Muscle of back (tissue), 11 donors: ENCODE measurements around the gene DNAJC30. TPM values are rescaled to one million over a fixed set of nuclear protein-coding genes. Genes with fewer than 3 reads are reported as not detected.
"Not testable (repeated sequence)": the region's sequence is repeated elsewhere in the genome, so short reads cannot be mapped to it uniquely, and the experiment has no call there.

ENCODE experiments used
- DNase-seq, 3 donors: peaks; one replicate each; pipeline versions ENCODE4 v3.0.0 to v3.0.0-alpha.2; 2013
- polyA plus RNA-seq, 10 donors: library from polyadenylated mRNA; unstranded; fragments of 120-200 nt; gene quantifications; one replicate each; pipeline ENCODE4 v1.2.1, GENCODE V29; 2013; ENCODE audit not compliant: insufficient read length in 10 of 10

DNAJC30 gene
- polyA plus RNA-seq, 10 donors, result 5.6 to 7.4 (median 6.6) TPM

GRCh38 chr7:73685311-73685710, 2.1 kb upstream of the DNAJC30 start:
- DNase-seq, result no peak

DNA sequence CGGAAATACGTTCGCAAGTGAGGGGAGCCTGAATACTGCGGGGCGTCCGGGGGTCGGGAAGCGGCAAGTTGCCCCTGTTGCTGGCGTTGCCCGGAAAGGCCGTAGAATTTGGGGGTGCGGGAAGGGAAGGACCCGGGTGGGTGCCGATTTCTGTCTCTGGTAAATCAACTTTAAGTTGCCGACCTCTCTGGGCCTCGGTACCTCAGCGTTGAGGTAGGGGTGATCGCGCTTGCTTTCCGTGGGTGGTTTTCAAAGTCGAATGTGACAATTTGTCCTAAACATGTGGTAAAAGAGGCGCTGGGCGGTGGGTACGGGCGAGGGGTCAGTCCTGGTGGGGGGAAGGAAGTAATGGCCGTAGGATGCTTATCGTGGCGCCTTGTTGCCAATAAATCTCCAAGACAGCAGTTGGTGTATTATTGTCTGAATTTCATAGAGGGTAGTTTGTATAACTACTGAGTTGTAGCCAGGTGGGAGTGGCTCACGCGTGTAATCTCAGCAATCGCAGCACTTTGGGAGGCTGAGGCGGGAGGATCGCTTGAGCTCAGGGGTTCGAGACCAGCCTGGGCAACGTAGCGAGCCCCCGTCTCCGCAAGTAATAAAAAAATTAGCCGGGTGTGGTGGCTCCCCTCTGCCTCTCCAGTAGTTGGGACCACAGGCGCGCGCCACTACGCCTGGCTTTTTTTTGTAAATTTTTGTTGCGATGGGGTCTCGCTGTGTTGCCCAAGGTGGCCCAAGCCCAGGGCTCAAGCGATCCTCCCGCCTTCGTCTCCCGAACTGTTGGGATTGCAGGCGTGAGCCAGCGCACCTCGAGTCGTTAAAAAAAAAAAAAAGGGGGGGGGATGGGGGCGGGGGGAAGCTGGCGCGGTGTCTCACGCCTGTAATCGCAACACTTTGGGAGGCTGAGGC, 788 bp upstream of the DNAJC30 start:
- DNase-seq, result no peak

DNA sequence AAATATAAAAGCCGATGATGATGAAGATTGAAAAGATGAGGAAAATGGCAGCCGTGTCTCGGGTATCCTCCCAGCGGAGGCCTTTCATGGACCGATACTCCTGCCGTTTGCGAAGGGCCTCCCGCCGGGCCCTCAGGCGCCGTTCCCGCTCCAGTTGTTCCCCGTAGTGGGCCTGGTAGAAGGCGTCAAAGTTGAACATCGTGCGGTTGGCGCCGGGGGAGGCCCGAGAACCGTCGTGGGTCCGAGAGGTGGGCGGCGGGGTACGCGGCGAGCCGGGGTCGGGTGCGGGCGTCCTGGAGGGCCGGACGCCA, 553 bp downstream of the DNAJC30 start:
- no peak for DNase-seq

DNA sequence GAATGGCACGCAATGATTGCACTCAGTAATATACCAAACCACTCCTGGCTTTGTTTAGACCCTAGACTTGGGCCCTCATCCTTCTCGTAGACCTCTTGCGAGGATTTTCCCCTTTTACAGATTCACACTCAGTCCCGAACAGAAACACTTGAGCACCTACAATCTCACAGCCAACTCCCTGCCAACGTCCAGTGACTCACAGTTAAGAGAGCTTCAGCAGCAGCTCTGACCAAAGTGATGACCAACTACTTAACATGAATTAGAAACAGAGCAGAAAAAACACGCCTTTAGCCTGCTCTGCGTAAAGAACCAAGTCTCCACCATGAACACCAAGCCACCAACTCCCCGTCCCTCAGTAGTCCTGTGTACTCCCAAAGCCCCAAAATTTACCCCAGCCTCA, 2.2 kb downstream of the DNAJC30 start:
- no peak for DNase-seq

GRCh38 chr7:73680501-73680900, 2.8 kb downstream of the DNAJC30 start:
- no peak for DNase-seq

DNA sequence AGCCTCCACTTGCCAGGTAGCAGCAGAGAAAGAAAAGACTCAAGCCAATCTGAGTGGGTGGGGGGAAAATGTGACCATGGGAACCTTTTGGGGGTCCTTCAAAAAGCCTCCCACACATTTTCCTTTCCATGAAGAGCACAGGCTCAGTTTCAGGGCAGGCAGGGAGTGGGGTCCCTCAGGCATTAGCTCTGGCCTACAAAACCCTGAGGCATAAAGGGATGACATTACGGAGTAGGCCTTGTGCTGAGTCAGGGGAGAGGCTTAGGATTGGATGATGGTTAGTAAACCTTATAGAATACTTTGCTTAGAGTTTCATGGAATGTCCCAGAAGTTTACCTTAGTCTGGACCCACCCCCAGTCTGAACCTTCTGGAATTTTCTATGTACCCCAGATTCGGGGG, 3.5 kb downstream of the DNAJC30 start:
- DNase-seq, result no peak

DNA sequence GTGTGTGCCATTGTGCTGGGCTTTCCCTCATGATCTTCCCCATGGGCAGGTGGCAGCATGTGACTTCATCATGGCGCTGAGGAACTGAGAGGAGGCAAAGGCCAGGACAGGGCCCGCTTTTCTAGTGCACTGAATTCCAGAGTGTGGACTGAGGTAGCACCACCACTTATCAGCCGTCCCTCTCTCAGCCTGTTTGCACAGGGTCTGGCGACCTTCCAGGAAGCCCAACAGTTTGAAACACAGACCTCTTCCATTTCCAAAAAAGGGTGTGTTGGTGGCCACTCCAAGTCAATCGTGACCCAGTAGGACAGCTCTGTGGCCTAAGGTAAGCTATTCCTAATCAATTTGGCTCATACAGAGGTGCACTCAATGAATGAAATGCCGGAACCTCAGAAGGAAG, 4.4 kb downstream of the DNAJC30 start:
- no peak for DNase-seq

- not testable (repeated sequence) for DNase-seq
Observed at GRCh38 chr7:73676062-73676461, 7.2 kb downstream of the DNAJC30 start.

DNA sequence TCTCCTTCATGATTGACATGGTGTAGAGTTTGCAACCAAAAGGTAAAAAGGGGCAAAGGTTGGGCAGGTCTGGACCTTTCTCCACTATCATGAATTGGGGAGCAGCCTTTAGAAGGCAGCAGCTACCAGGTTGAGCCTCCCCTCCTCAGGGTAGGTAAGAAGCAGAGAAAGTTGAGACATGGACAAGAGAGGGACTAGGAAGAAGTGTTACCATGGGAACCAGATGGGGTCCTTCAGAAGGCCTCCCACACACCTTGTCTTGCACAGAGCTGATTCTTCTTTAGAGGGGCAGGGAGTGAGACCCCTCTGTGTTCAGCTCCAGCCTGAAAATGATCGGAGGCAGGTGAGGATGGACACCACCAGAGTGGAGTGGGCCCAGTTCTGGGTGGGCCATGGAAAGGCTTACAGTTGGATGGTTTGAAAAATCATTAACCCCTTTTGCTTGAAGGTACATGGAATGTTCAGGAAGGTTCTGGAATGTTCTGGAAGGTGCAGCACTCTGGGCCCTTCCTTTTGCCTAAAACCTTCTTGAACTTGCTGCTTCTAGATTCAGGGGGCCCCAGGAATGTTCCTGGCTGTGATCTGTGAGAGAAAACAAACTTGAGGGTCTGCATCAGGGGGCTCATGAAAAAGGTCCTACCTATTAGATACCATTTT, 8.7 kb downstream of the DNAJC30 start:
- no peak for DNase-seq

DNA sequence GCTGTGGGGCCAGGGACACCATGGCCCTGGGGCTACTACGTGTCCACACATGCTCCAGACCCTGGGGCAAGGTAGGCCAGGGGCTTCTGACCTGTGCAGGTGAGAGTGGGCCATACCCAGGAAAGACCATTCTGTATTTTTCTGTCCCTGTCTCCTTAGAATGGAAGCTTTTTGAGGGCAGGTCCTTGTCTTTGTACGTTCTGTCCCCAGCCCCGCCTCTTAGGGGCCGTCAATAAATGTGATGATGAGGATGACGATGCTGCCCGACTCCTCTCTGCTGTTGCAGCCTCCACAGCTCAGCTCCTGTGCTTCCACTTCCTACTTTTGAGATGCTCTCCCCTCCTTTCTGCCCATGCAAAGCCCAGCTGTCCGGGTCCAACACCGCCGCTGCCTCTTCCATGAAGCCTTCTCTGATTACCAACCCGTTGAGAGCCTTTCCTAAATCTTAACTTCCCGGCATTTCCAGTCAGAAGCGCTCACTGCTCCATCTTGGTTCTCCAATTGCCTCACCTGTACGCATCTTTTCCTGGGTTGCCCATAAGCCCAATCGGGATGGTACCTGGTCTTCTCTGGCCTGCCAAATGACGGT, 11.3 kb downstream of the DNAJC30 start:
- no peak for DNase-seq

GRCh38 chr7:73671322-73671661, 12.0 kb downstream of the DNAJC30 start:
- no peak for DNase-seq

GRCh38 chr7:73669858-73670385, 13.3 kb downstream of the DNAJC30 start:
- no peak for DNase-seq

DNA sequence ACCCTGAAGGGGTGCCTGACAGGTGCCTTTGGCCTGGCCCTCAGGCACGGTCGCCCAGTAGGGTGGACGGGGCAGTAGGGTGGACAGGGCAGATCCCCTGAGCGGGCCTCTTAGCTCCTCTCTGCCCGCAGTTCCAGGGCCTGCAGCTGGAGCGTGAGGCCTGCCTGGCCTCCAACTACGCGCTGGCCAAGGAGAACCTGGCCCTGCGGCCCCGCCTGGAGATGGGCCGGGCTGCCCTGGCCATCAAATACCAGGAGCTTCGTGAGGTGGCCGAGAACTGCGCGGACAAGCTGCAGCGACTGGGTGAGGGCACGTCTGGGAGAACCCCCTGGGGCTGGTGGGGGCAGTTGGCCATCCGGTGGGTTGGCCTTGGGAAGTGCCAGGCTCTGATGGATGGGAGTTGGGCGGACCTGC, 14.0 kb downstream of the DNAJC30 start:
- no peak for DNase-seq

DNA sequence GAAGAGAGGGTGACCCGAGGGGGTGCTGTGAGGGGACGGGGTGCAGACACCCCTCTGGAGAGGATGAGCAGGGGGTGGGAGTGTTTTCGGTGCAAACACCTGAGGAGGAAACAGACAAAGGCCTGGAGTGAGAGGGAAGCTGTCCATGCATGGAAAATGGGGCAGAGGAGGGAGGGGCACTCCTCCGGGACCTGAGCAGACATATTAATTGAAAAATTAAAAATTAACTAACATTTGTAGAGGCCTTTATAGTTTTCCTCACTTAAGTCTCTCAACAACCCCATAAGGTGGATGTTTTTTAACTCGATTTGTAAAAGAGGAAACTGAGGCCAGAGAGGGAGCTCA, 14.4 kb downstream of the DNAJC30 start:
- DNase-seq, result no peak

GRCh38 chr7:73668103-73668885, 15.0 kb downstream of the DNAJC30 start:
- DNase-seq, result peak in 2 of 3 donors; percentile 12 to 56

DNA sequence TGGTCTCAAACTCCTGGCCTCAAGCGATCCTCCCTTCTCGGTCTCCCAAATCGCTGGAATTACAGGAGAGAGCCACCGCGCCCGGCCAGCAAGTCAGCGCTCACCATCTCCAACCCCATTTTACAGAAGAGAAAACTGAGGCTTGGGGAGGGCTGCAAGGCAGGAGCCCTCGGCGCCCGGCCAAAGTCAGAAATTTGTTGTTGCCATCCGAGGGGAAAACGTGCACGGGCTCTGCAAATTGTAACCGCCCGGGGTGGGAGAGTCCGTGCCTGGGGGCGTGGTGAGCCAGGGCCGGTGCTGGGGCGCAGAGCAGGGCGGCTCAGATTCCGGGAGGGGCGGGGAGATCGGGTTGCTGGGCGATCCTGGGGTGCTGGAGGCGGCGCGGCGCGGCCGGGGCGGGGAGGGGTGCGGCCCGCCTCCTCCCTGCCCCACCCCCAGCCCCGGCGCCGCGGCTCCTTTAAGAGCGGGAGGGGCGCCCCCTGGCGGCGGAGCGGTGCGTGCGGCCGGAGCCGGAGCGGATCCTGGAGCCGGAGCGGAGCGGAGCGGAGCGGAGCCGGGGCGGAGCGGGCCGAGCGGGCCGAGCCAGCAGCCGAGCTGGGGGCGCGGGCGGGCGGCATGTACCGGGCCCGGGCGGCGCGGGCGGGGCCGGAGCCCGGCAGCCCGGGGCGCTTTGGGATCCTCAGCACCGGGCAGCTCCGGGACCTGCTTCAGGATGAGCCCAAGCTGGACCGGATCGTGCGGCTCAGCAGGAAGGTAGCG, 15.7 kb downstream of the DNAJC30 start, which contains the start of gene VPS37D:
VPS37D (plus strand) TSS at position 488 of the 759 bp plus-strand sequence; CDS start at position 616, 128 bp downstream.
- DNase-seq, result peak; percentile 86 to 95 (median 93)

GRCh38 chr7:73663033-73663432, 20.2 kb downstream of the DNAJC30 start:
- no peak for DNase-seq

DNA sequence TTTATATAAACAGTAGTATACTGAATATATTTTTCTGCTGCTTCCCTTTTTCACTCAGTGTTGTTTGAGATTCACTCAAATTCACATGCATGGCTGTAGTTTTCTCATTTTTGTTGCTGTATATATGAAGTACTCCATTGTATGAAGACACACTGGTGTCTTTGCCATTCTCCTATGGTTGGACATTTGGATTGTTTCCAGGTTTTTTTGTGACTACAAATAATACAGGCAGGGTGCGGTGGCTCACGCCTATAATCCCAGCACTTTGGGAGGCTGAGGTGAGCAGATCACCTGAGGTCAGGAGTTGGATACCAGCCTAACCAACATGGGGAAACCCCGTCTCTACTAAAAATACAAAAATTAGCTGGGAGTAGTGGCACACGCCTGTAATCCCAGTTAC, 22.7 kb downstream of the DNAJC30 start:
- not testable (repeated sequence) for DNase-seq

DNA sequence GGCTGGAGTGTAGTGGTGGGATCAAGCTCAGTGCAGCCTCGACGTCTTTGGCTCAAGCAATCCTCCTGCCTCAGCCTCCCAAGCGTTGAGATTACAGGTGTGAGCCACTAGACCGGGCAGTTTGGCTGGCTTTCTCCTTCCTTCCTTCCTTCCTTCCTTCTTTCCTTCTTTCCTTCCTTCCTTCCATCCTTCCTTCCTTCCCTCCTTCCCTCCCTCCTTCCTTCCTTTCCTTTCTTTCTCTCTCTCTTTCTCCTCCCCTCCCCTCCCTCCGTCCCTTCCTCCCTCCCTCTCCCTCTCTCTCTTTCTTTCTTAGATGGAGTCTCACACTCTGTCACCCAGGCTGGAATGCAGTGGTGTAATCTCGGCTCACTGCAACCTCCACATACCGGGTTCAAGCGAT, 23.3 kb downstream of the DNAJC30 start:
- DNase-seq, result no peak

DNA sequence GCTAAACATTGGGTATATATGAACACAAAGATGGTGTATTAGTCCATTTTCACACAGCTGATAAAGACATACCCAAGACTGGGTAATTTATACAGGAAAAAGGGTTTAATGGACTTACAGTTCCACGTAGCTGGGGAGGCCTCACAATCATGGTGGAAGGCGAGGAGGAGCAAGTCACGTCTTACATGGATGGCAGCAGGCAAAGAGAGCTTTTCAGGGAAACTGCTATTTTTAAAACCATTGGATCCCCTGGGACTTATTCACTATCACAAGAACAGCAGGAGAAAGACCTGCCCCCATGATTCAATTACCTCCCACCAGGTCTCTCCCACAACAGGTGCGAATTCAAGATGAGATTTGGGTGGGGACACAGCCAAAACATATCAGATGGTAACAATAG, 27.9 kb downstream of the DNAJC30 start:
- not testable (repeated sequence) for DNase-seq

- no peak for DNase-seq
Observed at GRCh38 chr7:73652541-73652949, 30.7 kb downstream of the DNAJC30 start.
